Peyer's patch (tissue), 4 donors: ENCODE results near the gene ZNF503.

Experiments
- CTCF ChIP-seq, 6 experiments: fragments of 450-650 bp in 4 of 6; fragments of 200-600 bp in 2 of 6; sonication (generic) in 1 of 6; IDR thresholded peaks; one replicate each; pipeline ENCODE4 v1.5.1; 2017 to 2019; ENCODE audit warnings: antibody characterized with exemption in 6 of 6, mild to moderate bottlenecking in 3 of 6, moderate library complexity in 1 of 6
- POLR2A ChIP-seq, 2 donors: fragments of 450-650 bp; IDR thresholded peaks; one replicate each; pipeline ENCODE4 v1.5.1; 2017; ENCODE audit warnings: antibody characterized with exemption in 2 of 2, mild to moderate bottlenecking in 2 of 2, moderate library complexity in 2 of 2

GRCh38 chr10:75408911-75409885, 7.6 kb upstream of the ZNF503 start:
- peak in 3 of 6 experiments; percentile 48 to 59 (median 53) for TF ChIP-seq CTCF (IDR thresholded peaks at IDR 0.05)
- TF ChIP-seq POLR2A (IDR thresholded peaks at IDR 0.05), result no peak
